Stomach (tissue), 9 donors: ENCODE data around the gene FNDC3B. TPM values are rescaled to one million over a fixed set of nuclear protein-coding genes. Genes with fewer than 3 reads are reported as not detected.

Experiments used
- DNase-seq, 2 donors: peaks; one replicate each; pipeline versions ENCODE4 v3.0.0 to v3.0.0-alpha.2; 2013 to 2019
- H3K27ac ChIP-seq, 5 donors: fragments of 200-600 bp in 4 of 5; sonication (generic) in 4 of 5; one replicate each; pipeline ENCODE4 v1.5.1; 2013 to 2019; ENCODE audit warnings: mild to moderate bottlenecking in 1 of 5, moderate library complexity in 1 of 5
- H3K27me3 ChIP-seq, 3 donors: fragments of 200-600 bp; sonication (generic); one replicate each; pipeline ENCODE4 v1.5.1; 2017 to 2019; ENCODE audit warnings: mixed run types in 1 of 3
- H3K36me3 ChIP-seq, 4 donors: fragments of 200-600 bp; sonication (generic); 1 replicate in 3 of 4; 2 replicates in 1 of 4; pipeline ENCODE4 v1.5.1; 2016 to 2019
- H3K4me1 ChIP-seq, 4 donors: fragments of 200-600 bp; sonication (generic); one replicate each; pipeline ENCODE4 v1.5.1; 2016 to 2019
- H3K4me3 ChIP-seq, 4 donors: fragments of 200-600 bp; sonication (generic) in 3 of 4; one replicate each; pipeline ENCODE4 v1.5.1; 2016 to 2019; ENCODE audit warnings: mild to moderate bottlenecking in 1 of 4
- H3K9me3 ChIP-seq, 4 donors: fragments of 200-600 bp; sonication (generic); one replicate each; pipeline ENCODE4 v1.5.1; 2016 to 2019
- CTCF ChIP-seq, 7 experiments: fragments of 450-650 bp in 4 of 7; fragments of 200-600 bp in 3 of 7; sonication (generic) in 3 of 7; IDR thresholded peaks; one replicate each; pipeline ENCODE4 v1.5.1; 2016 to 2019; ENCODE audit warnings: antibody characterized with exemption in 7 of 7, control low read depth in 2 of 7, mild to moderate bottlenecking in 1 of 7
- EP300 ChIP-seq: sonication (generic); formaldehyde crosslinking; IDR thresholded peaks from one replicate; pipeline ENCODE4 v1.6.1; 2017; ENCODE audit warnings: antibody characterized with exemption
- POLR2A ChIP-seq, 4 donors: fragments of 450-650 bp; IDR thresholded peaks; one replicate each; pipeline ENCODE4 v1.6.1; 2016; ENCODE audit warnings: antibody characterized with exemption in 4 of 4, control low read depth in 2 of 4, mild to moderate bottlenecking in 1 of 4, moderate library complexity in 1 of 4
- POLR2AphosphoS5 ChIP-seq, 3 donors: sonication (generic); formaldehyde crosslinking; IDR thresholded peaks; one replicate each; pipeline ENCODE4 v1.6.1; 2016; ENCODE audit warnings: antibody characterized with exemption in 3 of 3
- WGBS, 5 donors: extraction: QIAGEN DNeasy Blood & Tissue Kit in 3 of 5; methylation state at CpG; one replicate each; pipeline versions ENCODE4 v1.1.5 to v1.1.7; 2013 to 2018; 5-methylcytosine and 5-hydroxymethylcytosine counted together
- intact Hi-C: fragments of 100-400 bp; cut with DNase I; formaldehyde crosslinking; loops from one replicate; pipeline ENCODE4 v1.15.1; 2023; ENCODE audit warnings: low total_unique reads
- polyA plus RNA-seq, 3 donors: library from polyadenylated mRNA; stranded (reverse); fragments of 200-250 nt; gene quantifications; one replicate each; pipeline ENCODE4 v1.2.3, GENCODE V29; 2013
- total RNA-seq, 5 donors: library from RNA; depleted of rRNA; stranded (reverse); fragments of >200 nt; gene quantifications; one replicate each; pipeline versions ENCODE4 v1.1.0 to v1.2.3, GENCODE V29; 2014 to 2016
- donor health status: healthy with polysubstance abuse.
- donor health status: Bipolar disorder and iron deficiency.
- donor health status: healthy.

FNDC3B gene
- total and polyA plus RNA-seq, 8 donors, result 6.0 to 229 (median 53.7) TPM

- intact Hi-C loops, result no loop called here
- H3K36me3 ChIP-seq, result peaks cover 0 to 30% (median 27%) of the 10 kb centered on the region in 4 donors
- no peak overlapping the region for H3K4me3 ChIP-seq
- no peak overlapping the region for H3K27ac ChIP-seq
- no peak for TF ChIP-seq EP300
- TF ChIP-seq POLR2A (IDR thresholded peaks at IDR 0.05), result no peak
- no peak for TF ChIP-seq POLR2AphosphoS5 (IDR thresholded peaks at IDR 0.05)
- no peak for TF ChIP-seq CTCF (IDR thresholded peaks at IDR 0.05)
- no peak for DNase-seq
- H3K4me1 ChIP-seq, result peaks cover 0 to 77% (median 47%) of the 10 kb centered on the region in 4 donors
- H3K9me3 ChIP-seq, result no peaks in the 10 kb centered on the region
- no peaks in the 10 kb centered on the region for H3K27me3 ChIP-seq
- 83 to 94% (median 89%) methylated on average over 2 of the region's 2 CpGs for WGBS, 5 donors
Measured at GRCh38 chr3:172048599-172048998, 9.2 kb downstream of the FNDC3B start.

GRCh38 chr3:172051310-172051956 is 12.1 kb downstream of the FNDC3B start:
- intact Hi-C loops, result no loop called here
- no peak for TF ChIP-seq CTCF (IDR thresholded peaks at IDR 0.05)
- no peak for TF ChIP-seq POLR2A (IDR thresholded peaks at IDR 0.05)
- TF ChIP-seq EP300, result no peak
- no peak for TF ChIP-seq POLR2AphosphoS5 (IDR thresholded peaks at IDR 0.05)

GRCh38 chr3:172051957-172052354 is 12.6 kb downstream of the FNDC3B start:
- TF ChIP-seq CTCF (IDR thresholded peaks at IDR 0.05) (no peak), POLR2AphosphoS5 (IDR thresholded peaks at IDR 0.05) (no peak), POLR2A (IDR thresholded peaks at IDR 0.05) (no peak), EP300 (no peak)
- Histone ChIP-seq H3K4me1 (peaks cover 11 to 78% (median 45%) of the 10 kb centered on the region in 4 donors), H3K27me3 (no peaks in the 10 kb centered on the region), H3K9me3 (no peaks in the 10 kb centered on the region), H3K36me3 (peaks cover 0 to 38% (median 30%) of the 10 kb centered on the region in 4 donors), H3K27ac (peak overlapping the region in 1 of 5 donors; percentile 4), H3K4me3 (no peak overlapping the region)
- WGBS, 5 donors, result 92 to 99% (median 97%) methylated on average over 5 of the region's 5 CpGs
- intact Hi-C loops, result no loop called here
- no peak for DNase-seq

More at GRCh38 chr3:172051310-172051956, 12.1 kb downstream of the FNDC3B start:
- Histone ChIP-seq H3K4me3 (no peak overlapping the region), H3K9me3 (no peaks in the 10 kb centered on the region), H3K27me3 (no peaks in the 10 kb centered on the region), H3K36me3 (peaks cover 0 to 38% (median 30%) of the 10 kb centered on the region in 4 donors), H3K4me1 (peaks cover 11 to 77% (median 47%) of the 10 kb centered on the region in 4 donors), H3K27ac (no peak overlapping the region)
- no peak for DNase-seq
- WGBS, 5 donors, result 85 to 95% (median 89%) methylated on average over 3 of the region's 3 CpGs

- intact Hi-C loops, result no loop called here
- H3K4me1 ChIP-seq, result peaks cover 15 to 78% (median 45%) of the 10 kb centered on the region in 4 donors
- no peaks in the 10 kb centered on the region for H3K27me3 ChIP-seq
- H3K4me3 ChIP-seq, result no peak overlapping the region
- TF ChIP-seq EP300, result no peak
- no peak for TF ChIP-seq POLR2AphosphoS5 (IDR thresholded peaks at IDR 0.05)
- DNase-seq, result no peak
- H3K36me3 ChIP-seq, result peaks cover 0 to 38% (median 30%) of the 10 kb centered on the region in 4 donors
- WGBS, 5 donors, result 65 to 80% (median 72%) methylated on average over 2 of the region's 2 CpGs
- no peaks in the 10 kb centered on the region for H3K9me3 ChIP-seq
- H3K27ac ChIP-seq, result peak overlapping the region in 1 of 5 donors; percentile 4
Measured at GRCh38 chr3:172052405-172052804, 13.0 kb downstream of the FNDC3B start.
